Measurements from ENCODE around the gene ROBO1. TPM values are rescaled to one million over a fixed set of nuclear protein-coding genes. Genes with fewer than 3 reads are reported as not detected.
"Not testable (repeated sequence)": the region's sequence is repeated elsewhere in the genome, so short reads cannot be mapped to it uniquely, and the experiment has no call there.

The ROBO1 gene
- total RNA-seq, 1 experiment from 2014 or later = 32.2 TPM

DNA sequence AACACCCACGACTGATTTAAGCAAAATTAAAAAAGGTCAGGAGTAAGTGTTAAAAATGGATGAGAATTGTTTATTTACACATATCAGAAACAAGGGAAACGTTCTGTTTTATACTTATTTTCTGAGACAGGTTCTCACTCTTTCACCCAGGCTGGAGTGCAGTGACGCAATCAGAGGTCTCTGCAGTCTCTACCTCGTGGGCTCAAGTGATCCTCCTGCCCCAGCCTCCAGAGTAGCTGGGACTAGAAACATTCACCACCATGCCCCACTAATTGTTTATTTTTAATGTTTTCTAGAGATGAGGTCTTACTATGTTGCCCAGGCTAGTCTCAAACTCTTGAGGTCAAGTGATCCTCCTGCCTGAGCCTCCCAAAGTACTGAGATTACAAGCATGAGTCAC is 1080.3 kb downstream of the ROBO1 start:
- no TSS peak for BruUV-seq (replicated peaks)
- CTCF ChIA-PET = no interaction called here
- H3K9me3 Mint-ChIP-seq (ENCODE audit: unreplicated experiment) = no peaks in the 10 kb centered on the region

DNA sequence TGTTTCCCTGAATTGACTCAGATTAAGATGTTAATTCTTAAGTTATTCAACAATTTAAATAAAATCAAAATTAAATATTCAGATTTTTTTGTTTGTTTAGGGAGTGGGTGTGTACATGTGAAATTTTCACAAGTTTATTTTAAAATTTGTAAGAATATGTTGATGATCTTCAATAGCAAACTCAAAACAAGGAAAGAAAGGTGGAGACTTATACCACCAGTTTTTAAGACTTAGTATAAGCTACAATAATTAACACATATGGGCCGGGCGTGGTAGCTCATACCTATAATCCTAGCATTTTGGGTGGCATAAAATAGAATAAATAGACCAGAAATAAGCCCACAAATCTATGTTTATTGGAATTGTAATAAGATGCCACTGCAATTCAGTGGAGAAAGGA is 1084.5 kb downstream of the ROBO1 start:
- POLR2A ChIA-PET = interaction anchor here (0.6 to 1.0 kb wide), 2 partner anchors 10 to 611 kb away, joined by 3 read pairs; no protein-coding TSS in a partner anchor
- no TSS peak for BruUV-seq (replicated peaks)
- intact Hi-C loops (cut with micrococcal nuclease) = no loop called here
- Mint-ChIP-seq H3K4me1 (ENCODE audit: insufficient read depth, unreplicated experiment) (no peaks in the 10 kb centered on the region), H3K36me3 (ENCODE audit: insufficient read depth, unreplicated experiment) (peaks cover 10% of the 10 kb centered on the region), H3K27ac (ENCODE audit: low read depth, unreplicated experiment) (no peak overlapping the region), H3K27me3 (ENCODE audit: insufficient read depth, unreplicated experiment) (no peaks in the 10 kb centered on the region), H3K9me3 (ENCODE audit: unreplicated experiment) (no peaks in the 10 kb centered on the region), H3K4me3 (ENCODE audit: unreplicated experiment) (no peak overlapping the region)
- TF ChIP-seq, protein P1, sequence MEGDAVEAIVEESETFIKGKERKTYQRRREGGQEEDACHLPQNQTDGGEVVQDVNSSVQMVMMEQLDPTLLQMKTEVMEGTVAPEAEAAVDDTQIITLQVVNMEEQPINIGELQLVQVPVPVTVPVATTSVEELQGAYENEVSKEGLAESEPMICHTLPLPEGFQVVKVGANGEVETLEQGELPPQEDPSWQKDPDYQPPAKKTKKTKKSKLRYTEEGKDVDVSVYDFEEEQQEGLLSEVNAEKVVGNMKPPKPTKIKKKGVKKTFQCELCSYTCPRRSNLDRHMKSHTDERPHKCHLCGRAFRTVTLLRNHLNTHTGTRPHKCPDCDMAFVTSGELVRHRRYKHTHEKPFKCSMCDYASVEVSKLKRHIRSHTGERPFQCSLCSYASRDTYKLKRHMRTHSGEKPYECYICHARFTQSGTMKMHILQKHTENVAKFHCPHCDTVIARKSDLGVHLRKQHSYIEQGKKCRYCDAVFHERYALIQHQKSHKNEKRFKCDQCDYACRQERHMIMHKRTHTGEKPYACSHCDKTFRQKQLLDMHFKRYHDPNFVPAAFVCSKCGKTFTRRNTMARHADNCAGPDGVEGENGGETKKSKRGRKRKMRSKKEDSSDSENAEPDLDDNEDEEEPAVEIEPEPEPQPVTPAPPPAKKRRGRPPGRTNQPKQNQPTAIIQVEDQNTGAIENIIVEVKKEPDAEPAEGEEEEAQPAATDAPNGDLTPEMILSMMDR (IDR thresholded peaks at IDR 0.05; ENCODE audit: unreplicated experiment) = no peak
- no peak for DNase-seq (ENCODE audit: unreplicated experiment)
- CTCF ChIA-PET = interaction anchor here (0.6 kb wide), 1 partner anchor 22 kb away, joined by 3 read pairs; no protein-coding TSS in a partner anchor

More for the DNA sequence above, 1080.3 kb downstream of the ROBO1 start:
- Mint-ChIP-seq H3K27ac (ENCODE audit: low read depth, unreplicated experiment) (no peak overlapping the region), H3K27me3 (ENCODE audit: insufficient read depth, unreplicated experiment) (no peaks in the 10 kb centered on the region), H3K4me3 (ENCODE audit: unreplicated experiment) (no peak overlapping the region), H3K36me3 (ENCODE audit: insufficient read depth, unreplicated experiment) (peaks cover 10% of the 10 kb centered on the region), H3K4me1 (ENCODE audit: insufficient read depth, unreplicated experiment) (peaks cover 5% of the 10 kb centered on the region)
- intact Hi-C loops (cut with micrococcal nuclease) = no loop called here
- DNase-seq (ENCODE audit: unreplicated experiment) = no peak
- POLR2A ChIA-PET = no interaction called here
- TF ChIP-seq, protein P1 (IDR thresholded peaks at IDR 0.05; ENCODE audit: unreplicated experiment) = no peak

DNA sequence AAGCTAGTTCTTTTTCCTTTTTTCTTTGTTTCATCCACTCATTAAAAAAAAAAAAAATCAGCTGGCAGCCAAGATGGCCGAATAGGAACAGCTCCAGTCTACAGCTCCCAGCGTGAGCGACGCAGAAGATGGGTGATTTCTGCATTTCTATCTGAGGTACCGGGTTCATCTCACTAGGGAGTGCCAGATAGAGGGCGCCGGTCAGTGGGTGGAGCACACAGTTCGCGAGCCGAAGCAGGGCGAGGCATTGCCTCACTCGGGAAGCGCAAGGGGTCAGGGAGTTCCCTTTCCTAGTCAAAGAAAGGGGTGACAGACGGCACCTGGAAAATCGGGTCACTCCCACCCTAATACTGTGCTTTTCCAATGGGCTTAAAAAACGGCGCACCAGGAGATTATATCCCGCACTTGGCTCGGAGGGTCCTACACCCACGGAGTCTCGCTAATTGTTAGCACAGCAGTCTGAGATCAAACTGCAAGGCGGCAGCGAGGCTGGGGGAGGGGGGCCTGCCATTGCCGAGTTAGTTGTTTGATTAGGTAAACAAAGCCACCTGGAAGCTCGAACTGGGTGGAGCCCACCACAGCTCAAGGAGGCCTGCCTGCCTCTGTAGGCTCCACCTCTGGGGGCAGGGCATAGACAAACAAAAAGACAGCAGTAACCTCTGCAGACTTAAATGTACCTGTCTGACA is 1092.5 kb downstream of the ROBO1 start:
- POLR2A ChIA-PET; H3K4me3 Mint-ChIP-seq (ENCODE audit: unreplicated experiment): not testable (repeated sequence)

DNA sequence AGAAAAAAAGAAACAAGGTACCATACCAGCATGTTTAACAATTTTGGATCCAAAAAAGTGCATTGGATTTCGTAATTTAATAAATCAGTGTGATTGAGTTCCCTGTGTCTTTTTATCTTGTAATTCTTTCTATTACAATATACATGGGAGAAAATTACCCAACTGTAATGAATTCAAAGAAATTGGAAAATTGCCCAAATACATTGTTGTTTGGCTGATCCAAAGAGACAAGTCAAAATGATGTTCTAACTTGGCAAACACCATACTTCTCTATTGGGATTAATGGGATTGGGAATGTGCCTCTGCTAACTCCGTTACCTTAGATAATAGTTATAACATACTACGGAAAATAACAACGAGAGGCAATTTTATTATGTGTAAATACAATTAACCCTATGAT is 1097.1 kb downstream of the ROBO1 start:
- POLR2A ChIA-PET = no interaction called here
- no peak overlapping the region for H3K27ac Mint-ChIP-seq (ENCODE audit: low read depth, unreplicated experiment)
- no peak overlapping the region for H3K4me3 Mint-ChIP-seq (ENCODE audit: unreplicated experiment)
- no peak for DNase-seq (ENCODE audit: unreplicated experiment)
- no TSS peak for BruUV-seq (replicated peaks)
- TF ChIP-seq, protein P1 (IDR thresholded peaks at IDR 0.05; ENCODE audit: unreplicated experiment) = no peak
- CTCF ChIA-PET = no interaction called here
- H3K27me3 Mint-ChIP-seq (ENCODE audit: insufficient read depth, unreplicated experiment) = no peaks in the 10 kb centered on the region
- H3K9me3 Mint-ChIP-seq (ENCODE audit: unreplicated experiment) = no peaks in the 10 kb centered on the region
- no peaks in the 10 kb centered on the region for H3K36me3 Mint-ChIP-seq (ENCODE audit: insufficient read depth, unreplicated experiment)
- H3K4me1 Mint-ChIP-seq (ENCODE audit: insufficient read depth, unreplicated experiment) = peaks cover 11% of the 10 kb centered on the region
- intact Hi-C loops (cut with micrococcal nuclease) = no loop called here

More for the DNA sequence above, 1092.5 kb downstream of the ROBO1 start:
- H3K9me3 Mint-ChIP-seq (ENCODE audit: unreplicated experiment); H3K36me3 Mint-ChIP-seq (ENCODE audit: insufficient read depth, unreplicated experiment); DNase-seq (ENCODE audit: unreplicated experiment); H3K4me1 Mint-ChIP-seq (ENCODE audit: insufficient read depth, unreplicated experiment); H3K27ac Mint-ChIP-seq (ENCODE audit: low read depth, unreplicated experiment); intact Hi-C loops (cut with micrococcal nuclease); H3K27me3 Mint-ChIP-seq (ENCODE audit: insufficient read depth, unreplicated experiment); BruUV-seq (replicated peaks): not testable (repeated sequence)
- CTCF ChIA-PET = interaction anchor here (0.6 to 0.7 kb wide), 3 partner anchors 12 to 313 kb away, joined by 3 to 4 read pairs (median 4); no protein-coding TSS in a partner anchor

Measured in MCF 10A (cell line).